Measurements from ENCODE around the gene KCTD18. TPM values are rescaled to one million over a fixed set of nuclear protein-coding genes. Genes with fewer than 3 reads are reported as not detected.

Gene KCTD18
- polyA plus RNA-seq, 1 of the 3 experiments (the other 2 are of a cell fraction), result 8.0 TPM

DNA sequence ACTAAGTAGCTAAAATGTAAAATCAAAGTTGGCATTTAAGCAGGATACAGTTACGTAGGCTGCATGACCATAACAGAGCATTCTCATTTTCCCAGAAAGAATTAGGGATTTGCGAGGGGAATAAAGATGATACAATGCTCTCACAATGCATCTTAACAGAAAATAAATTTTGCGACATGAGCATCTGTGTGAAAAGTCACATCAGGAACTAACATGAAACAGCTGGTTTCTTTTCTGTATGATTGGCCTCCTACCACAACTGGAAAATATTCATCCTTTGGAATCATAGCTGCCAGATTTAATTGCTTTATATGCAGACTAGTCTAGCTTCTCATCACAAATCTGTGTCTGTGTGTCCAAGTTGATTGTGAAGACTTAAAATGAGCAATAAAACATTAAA is 66.0 kb downstream of the KCTD18 start:
- Histone ChIP-seq H3K36me3 (replicated peaks in 1 of 2; ENCODE audit: control insufficient read depth in 1 of 2, insufficient read depth in 2 of 2, low read length in 1 of 2) (peaks cover 23 to 77% of the 10 kb centered on the region in 2 experiments), H3K9ac (no peak overlapping the region), H3K27ac (ENCODE audit: low read depth in 2 of 2, low read length in 1 of 2) (no peak overlapping the region), H3K4me3 (ENCODE audit: low read depth in 2 of 2, low read length in 1 of 2) (no peak overlapping the region), H3K79me2 (ENCODE audit: insufficient read depth) (no peaks in the 10 kb centered on the region), H3K9me2 (no peaks in the 10 kb centered on the region), H3F3A (replicated peaks; ENCODE audit: insufficient read depth) (peaks cover 5% of the 10 kb centered on the region), H3K9me3 (no peaks in the 10 kb centered on the region), H3K4me1 (ENCODE audit: control insufficient read depth in 1 of 2, insufficient read depth in 2 of 2, low read depth in 1 of 2, low read length in 1 of 2) (peaks cover 10% of the 10 kb centered on the region in 2 experiments), H2AFZ (ENCODE audit: low read depth) (no peak overlapping the region), H4K20me1 (ENCODE audit: insufficient read depth) (no peaks in the 10 kb centered on the region), H3K27me3 (ENCODE audit: insufficient read depth) (no peaks in the 10 kb centered on the region), H3K4me2 (no peak overlapping the region)
- CTCF ChIA-PET, result interaction anchor here (0.6 to 1.4 kb wide), 3 partner anchors 20 to 459 kb away, joined by 3 read pairs; no protein-coding TSS in a partner anchor
- TF ChIP-seq, protein P1, sequence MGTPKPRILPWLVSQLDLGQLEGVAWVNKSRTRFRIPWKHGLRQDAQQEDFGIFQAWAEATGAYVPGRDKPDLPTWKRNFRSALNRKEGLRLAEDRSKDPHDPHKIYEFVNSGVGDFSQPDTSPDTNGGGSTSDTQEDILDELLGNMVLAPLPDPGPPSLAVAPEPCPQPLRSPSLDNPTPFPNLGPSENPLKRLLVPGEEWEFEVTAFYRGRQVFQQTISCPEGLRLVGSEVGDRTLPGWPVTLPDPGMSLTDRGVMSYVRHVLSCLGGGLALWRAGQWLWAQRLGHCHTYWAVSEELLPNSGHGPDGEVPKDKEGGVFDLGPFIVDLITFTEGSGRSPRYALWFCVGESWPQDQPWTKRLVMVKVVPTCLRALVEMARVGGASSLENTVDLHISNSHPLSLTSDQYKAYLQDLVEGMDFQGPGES (IDR thresholded peaks at IDR 0.05; ENCODE audit: low read depth, low read length), result no peak
- TF ChIP-seq, protein P2, sequence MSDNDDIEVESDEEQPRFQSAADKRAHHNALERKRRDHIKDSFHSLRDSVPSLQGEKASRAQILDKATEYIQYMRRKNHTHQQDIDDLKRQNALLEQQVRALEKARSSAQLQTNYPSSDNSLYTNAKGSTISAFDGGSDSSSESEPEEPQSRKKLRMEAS (IDR thresholded peaks at IDR 0.05; ENCODE audit: low read depth), result no peak
- TF ChIP-seq MXI1 (IDR thresholded peaks at IDR 0.05; ENCODE audit: low read depth, low read length), result no peak
- TF ChIP-seq TAF1 (IDR thresholded peaks at IDR 0.05; ENCODE audit: borderline replicate concordance, low read depth, low read length), result no peak
- no peak for TF ChIP-seq GATA2 (CRISPR knock-in tag; IDR thresholded peaks at IDR 0.05)
- TF ChIP-seq FOSL2 (IDR thresholded peaks at IDR 0.05; ENCODE audit: borderline replicate concordance, low read depth), result no peak
- no peak for TF ChIP-seq SIN3A (IDR thresholded peaks at IDR 0.05; ENCODE audit: borderline replicate concordance, low read depth, low read length)
- TF ChIP-seq ELF1 (IDR thresholded peaks at IDR 0.05), result no peak
- TF ChIP-seq, protein P3, sequence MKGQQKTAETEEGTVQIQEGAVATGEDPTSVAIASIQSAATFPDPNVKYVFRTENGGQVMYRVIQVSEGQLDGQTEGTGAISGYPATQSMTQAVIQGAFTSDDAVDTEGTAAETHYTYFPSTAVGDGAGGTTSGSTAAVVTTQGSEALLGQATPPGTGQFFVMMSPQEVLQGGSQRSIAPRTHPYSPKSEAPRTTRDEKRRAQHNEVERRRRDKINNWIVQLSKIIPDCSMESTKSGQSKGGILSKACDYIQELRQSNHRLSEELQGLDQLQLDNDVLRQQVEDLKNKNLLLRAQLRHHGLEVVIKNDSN (IDR thresholded peaks at IDR 0.05; ENCODE audit: borderline replicate concordance, low read depth), result no peak
- TF ChIP-seq TEAD4 (IDR thresholded peaks at IDR 0.05; ENCODE audit: borderline replicate concordance, insufficient read depth), result no peak
- TF ChIP-seq SMC3 (IDR thresholded peaks at IDR 0.05; ENCODE audit: low read depth, low read length), result no peak
- TF ChIP-seq GABPA (IDR thresholded peaks at IDR 0.05; ENCODE audit: low read depth), result no peak
- POLR2A ChIA-PET, result no interaction called here
- no peak for DNase-seq
- 97% methylated on average over 3 of the region's 3 CpGs for WGBS (ENCODE audit: low lambda C conversion rate)

DNA sequence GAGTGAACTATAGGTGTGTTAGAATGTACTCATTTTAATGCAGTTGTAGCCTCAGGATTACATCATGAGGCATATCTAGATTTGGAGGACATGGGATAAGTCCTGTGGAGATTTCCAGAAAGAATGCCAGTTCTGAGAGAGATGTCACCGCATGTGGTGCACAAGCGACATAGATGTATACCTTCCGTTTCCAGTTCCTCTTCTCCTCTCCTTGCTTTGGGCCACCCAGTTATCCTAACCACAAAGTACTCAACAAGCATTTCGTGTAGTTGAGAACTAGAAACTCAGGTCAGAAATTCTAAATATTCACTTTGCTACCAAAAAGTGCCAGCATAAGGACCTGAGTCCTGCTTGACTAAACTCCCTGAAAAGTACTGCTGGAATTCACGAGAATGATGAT is 66.5 kb downstream of the KCTD18 start:
- H4K20me1 ChIP-seq (ENCODE audit: insufficient read depth), result no peaks in the 10 kb centered on the region
- DNase-seq, result no peak
- ChIA-PET POLR2A (no interaction called here), CTCF (interaction anchor here (0.6 to 1.4 kb wide), 3 partner anchors 20 to 458 kb away, joined by 3 read pairs; no protein-coding TSS in a partner anchor)
- no peak overlapping the region for H2AFZ ChIP-seq (ENCODE audit: low read depth)
- H3K4me3 ChIP-seq (ENCODE audit: low read depth in 2 of 2, low read length in 1 of 2), result no peak overlapping the region
- H3K9me2 ChIP-seq, result no peaks in the 10 kb centered on the region
- no peaks in the 10 kb centered on the region for H3K27me3 ChIP-seq (ENCODE audit: insufficient read depth)
- H3K36me3 ChIP-seq (replicated peaks in 1 of 2; ENCODE audit: control insufficient read depth in 1 of 2, insufficient read depth in 2 of 2, low read length in 1 of 2), result peaks cover 20 to 78% of the 10 kb centered on the region in 2 experiments
- H3K79me2 ChIP-seq (ENCODE audit: insufficient read depth), result no peaks in the 10 kb centered on the region
- TF ChIP-seq FOXJ3 (CRISPR knock-in tag; IDR thresholded peaks at IDR 0.05), result no peak
- TF ChIP-seq TCF12 (IDR thresholded peaks at IDR 0.05), result no peak
- no peak for TF ChIP-seq NRF1 (IDR thresholded peaks at IDR 0.05; ENCODE audit: low read depth, low read length)
- no peak for TF ChIP-seq TAF1 (IDR thresholded peaks at IDR 0.05; ENCODE audit: borderline replicate concordance, low read depth, low read length)
- TF ChIP-seq, protein P4, sequence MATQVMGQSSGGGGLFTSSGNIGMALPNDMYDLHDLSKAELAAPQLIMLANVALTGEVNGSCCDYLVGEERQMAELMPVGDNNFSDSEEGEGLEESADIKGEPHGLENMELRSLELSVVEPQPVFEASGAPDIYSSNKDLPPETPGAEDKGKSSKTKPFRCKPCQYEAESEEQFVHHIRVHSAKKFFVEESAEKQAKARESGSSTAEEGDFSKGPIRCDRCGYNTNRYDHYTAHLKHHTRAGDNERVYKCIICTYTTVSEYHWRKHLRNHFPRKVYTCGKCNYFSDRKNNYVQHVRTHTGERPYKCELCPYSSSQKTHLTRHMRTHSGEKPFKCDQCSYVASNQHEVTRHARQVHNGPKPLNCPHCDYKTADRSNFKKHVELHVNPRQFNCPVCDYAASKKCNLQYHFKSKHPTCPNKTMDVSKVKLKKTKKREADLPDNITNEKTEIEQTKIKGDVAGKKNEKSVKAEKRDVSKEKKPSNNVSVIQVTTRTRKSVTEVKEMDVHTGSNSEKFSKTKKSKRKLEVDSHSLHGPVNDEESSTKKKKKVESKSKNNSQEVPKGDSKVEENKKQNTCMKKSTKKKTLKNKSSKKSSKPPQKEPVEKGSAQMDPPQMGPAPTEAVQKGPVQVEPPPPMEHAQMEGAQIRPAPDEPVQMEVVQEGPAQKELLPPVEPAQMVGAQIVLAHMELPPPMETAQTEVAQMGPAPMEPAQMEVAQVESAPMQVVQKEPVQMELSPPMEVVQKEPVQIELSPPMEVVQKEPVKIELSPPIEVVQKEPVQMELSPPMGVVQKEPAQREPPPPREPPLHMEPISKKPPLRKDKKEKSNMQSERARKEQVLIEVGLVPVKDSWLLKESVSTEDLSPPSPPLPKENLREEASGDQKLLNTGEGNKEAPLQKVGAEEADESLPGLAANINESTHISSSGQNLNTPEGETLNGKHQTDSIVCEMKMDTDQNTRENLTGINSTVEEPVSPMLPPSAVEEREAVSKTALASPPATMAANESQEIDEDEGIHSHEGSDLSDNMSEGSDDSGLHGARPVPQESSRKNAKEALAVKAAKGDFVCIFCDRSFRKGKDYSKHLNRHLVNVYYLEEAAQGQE (IDR thresholded peaks at IDR 0.05; ENCODE audit: low read depth, low read length), result no peak
- TF ChIP-seq RFX5 (IDR thresholded peaks at IDR 0.05; ENCODE audit: low read length), result no peak
- TF ChIP-seq TEAD4 (IDR thresholded peaks at IDR 0.05; ENCODE audit: borderline replicate concordance, insufficient read depth), result no peak
- no peak for TF ChIP-seq GATA2 (CRISPR knock-in tag; IDR thresholded peaks at IDR 0.05)
- H3F3A ChIP-seq (replicated peaks; ENCODE audit: insufficient read depth), result peaks cover 5% of the 10 kb centered on the region
- 82% methylated on average over 5 of the region's 5 CpGs for WGBS (ENCODE audit: low lambda C conversion rate)
- no peak overlapping the region for H3K9ac ChIP-seq
- no peaks in the 10 kb centered on the region for H3K9me3 ChIP-seq
- H3K4me1 ChIP-seq (ENCODE audit: control insufficient read depth in 1 of 2, insufficient read depth in 2 of 2, low read depth in 1 of 2, low read length in 1 of 2), result peaks cover 10% of the 10 kb centered on the region in 2 experiments
- no peak overlapping the region; a peak in 1 of 4 replicates for H3K27ac ChIP-seq (ENCODE audit: low read depth in 2 of 2, low read length in 1 of 2)
- H3K4me2 ChIP-seq, result no peak overlapping the region

All from SK-N-SH (cell line).